Parathyroid adenoma (tissue), 2 donors: Measurements from ENCODE around the gene RALA.
"Not testable (repeated sequence)": the region's sequence is repeated elsewhere in the genome, so short reads cannot be mapped to it uniquely, and the experiment has no call there.

Source experiments
- H2AFZ ChIP-seq: fragments of 300-600 bp; sonication (generic); one replicate; pipeline ENCODE4 v1.7.0; 2017; ENCODE audit warnings: antibody characterized with exemption, mild to moderate bottlenecking
- H3K27ac ChIP-seq: fragments of 300-600 bp; sonication (generic); one replicate; pipeline ENCODE4 v1.7.0; 2017
- H3K27me3 ChIP-seq: fragments of 300-600 bp; sonication (generic); one replicate; pipeline ENCODE4 v1.7.0; 2017; ENCODE audit warnings: low read length; ENCODE audit not compliant: control insufficient read depth, insufficient read depth
- H3K36me3 ChIP-seq: fragments of 300-600 bp; sonication (generic); one replicate; pipeline ENCODE4 v1.7.0; 2017; ENCODE audit warnings: low read length; ENCODE audit not compliant: control insufficient read depth, insufficient read depth
- H3K4me1 ChIP-seq: fragments of 300-600 bp; sonication (generic); one replicate; pipeline ENCODE4 v1.7.0; 2017; ENCODE audit warnings: control low read depth
- H3K4me2 ChIP-seq: fragments of 300-600 bp; sonication (generic); one replicate; pipeline ENCODE4 v1.7.0; 2017; ENCODE audit warnings: low read length
- H3K4me3 ChIP-seq: fragments of 300-600 bp; sonication (generic); one replicate; pipeline ENCODE4 v1.7.0; 2017; ENCODE audit warnings: low read depth, low read length
- H3K79me2 ChIP-seq: fragments of 300-600 bp; sonication (generic); one replicate; pipeline ENCODE4 v1.7.0; 2017; ENCODE audit warnings: control low read depth
- H3K9ac ChIP-seq: fragments of 300-600 bp; sonication (generic); one replicate; pipeline ENCODE4 v1.7.0; 2017; ENCODE audit warnings: mild to moderate bottlenecking
- H3K9me3 ChIP-seq: fragments of 300-600 bp; sonication (generic); one replicate; pipeline ENCODE4 v1.7.0; 2017; ENCODE audit warnings: low read length; ENCODE audit not compliant: control insufficient read depth
- TF ChIP-seq, protein P1 (sequence below): fragments of 300-600 bp; sonication (generic); IDR thresholded peaks from one replicate; pipeline ENCODE4 v1.7.0; 2017; ENCODE audit warnings: antibody characterized with exemption, mild to moderate bottlenecking
- donor health status: primary hyperparathyroidism.

The RALA gene

DNA sequence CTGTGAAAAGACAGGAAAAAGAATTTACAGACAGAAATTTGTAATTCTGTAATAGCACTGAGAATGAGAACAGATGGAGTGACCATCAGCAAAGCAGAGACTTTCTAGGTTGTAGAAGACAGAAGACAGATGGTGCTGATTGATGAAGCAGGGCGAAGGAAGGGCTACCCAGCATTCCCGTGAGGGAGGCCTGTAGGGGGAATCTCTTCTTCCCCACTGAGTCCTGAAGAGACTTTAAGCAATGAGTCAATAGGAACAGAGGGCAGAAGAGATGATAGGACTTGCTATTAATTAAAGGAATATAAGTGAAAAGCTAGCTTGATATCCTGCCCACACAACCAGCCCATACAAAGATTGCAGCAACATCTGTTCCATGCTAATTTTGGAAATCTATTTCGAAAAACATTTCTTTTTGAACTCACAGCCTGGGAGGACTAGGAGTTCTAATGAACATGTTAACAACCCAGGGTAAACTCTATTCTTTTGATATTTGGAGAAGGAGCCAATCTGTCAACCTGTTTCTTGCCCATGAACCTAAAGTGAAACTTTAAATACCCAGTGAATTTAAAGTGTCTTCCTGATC is 44.1 kb downstream of the RALA start:
- Histone ChIP-seq H3K4me1 (no peaks in the 10 kb centered on the region), H3K9ac (no peak overlapping the region), H3K4me2 (no peak overlapping the region), H3K27ac (no peak overlapping the region), H3K79me2 (peaks cover 6% of the 10 kb centered on the region), H3K36me3 (no peaks in the 10 kb centered on the region), H3K4me3 (no peak overlapping the region), H2AFZ (no peak overlapping the region), H3K27me3 (no peaks in the 10 kb centered on the region), H3K9me3 (no peaks in the 10 kb centered on the region)
- TF ChIP-seq, protein P1, sequence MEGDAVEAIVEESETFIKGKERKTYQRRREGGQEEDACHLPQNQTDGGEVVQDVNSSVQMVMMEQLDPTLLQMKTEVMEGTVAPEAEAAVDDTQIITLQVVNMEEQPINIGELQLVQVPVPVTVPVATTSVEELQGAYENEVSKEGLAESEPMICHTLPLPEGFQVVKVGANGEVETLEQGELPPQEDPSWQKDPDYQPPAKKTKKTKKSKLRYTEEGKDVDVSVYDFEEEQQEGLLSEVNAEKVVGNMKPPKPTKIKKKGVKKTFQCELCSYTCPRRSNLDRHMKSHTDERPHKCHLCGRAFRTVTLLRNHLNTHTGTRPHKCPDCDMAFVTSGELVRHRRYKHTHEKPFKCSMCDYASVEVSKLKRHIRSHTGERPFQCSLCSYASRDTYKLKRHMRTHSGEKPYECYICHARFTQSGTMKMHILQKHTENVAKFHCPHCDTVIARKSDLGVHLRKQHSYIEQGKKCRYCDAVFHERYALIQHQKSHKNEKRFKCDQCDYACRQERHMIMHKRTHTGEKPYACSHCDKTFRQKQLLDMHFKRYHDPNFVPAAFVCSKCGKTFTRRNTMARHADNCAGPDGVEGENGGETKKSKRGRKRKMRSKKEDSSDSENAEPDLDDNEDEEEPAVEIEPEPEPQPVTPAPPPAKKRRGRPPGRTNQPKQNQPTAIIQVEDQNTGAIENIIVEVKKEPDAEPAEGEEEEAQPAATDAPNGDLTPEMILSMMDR = no peak

DNA sequence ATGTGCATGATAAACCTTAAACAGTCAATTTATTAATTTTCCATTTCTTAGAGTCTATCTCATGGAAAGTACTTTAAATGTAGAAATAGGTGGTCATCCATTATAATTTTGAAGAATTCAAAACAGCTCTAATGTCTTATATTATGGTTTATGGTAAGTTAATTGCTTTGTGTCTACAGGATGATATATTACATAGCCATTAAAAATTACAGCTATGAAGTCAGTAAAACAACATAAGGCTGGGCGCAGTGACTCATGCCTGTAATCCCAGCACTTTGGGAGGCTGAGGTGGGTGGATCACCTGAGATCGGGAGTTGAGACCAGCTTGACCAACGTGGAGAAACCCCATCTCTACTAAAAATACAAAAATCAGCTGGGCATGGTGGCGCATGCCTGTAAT is 44.9 kb downstream of the RALA start:
- not testable (repeated sequence) for H3K27me3 ChIP-seq, H3K9me3 ChIP-seq, H3K4me3 ChIP-seq, H2AFZ ChIP-seq, H3K4me1 ChIP-seq, H3K27ac ChIP-seq, H3K4me2 ChIP-seq, H3K9ac ChIP-seq, H3K79me2 ChIP-seq, H3K36me3 ChIP-seq

DNA sequence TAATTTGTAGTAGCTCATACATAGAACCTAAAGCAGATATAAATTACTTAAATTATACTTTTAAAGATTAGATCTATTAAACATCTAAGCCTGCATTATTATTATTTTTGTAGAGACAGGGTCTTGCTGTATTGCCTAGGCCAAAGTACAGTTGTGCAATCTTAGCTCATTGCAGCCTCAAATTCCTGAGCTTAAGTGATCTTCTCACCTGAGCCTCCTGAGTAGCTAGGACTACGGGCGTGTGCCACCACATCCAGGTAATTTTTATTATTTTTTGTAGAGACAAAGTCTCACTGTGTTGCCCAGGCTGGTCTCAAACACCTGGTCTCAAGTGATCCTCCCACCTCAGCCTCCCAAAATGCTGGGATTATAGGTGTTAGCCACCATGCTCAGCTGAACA is 46.7 kb downstream of the RALA start:
- Histone ChIP-seq H3K27ac (no peak overlapping the region), H3K4me1 (no peaks in the 10 kb centered on the region), H3K4me3 (no peak overlapping the region), H3K36me3 (no peaks in the 10 kb centered on the region), H3K79me2 (peaks cover 2% of the 10 kb centered on the region), H3K9me3 (no peaks in the 10 kb centered on the region), H3K4me2 (no peak overlapping the region), H3K9ac (no peak overlapping the region), H2AFZ (no peak overlapping the region), H3K27me3 (no peaks in the 10 kb centered on the region)
- TF ChIP-seq, protein P1 = no peak

DNA sequence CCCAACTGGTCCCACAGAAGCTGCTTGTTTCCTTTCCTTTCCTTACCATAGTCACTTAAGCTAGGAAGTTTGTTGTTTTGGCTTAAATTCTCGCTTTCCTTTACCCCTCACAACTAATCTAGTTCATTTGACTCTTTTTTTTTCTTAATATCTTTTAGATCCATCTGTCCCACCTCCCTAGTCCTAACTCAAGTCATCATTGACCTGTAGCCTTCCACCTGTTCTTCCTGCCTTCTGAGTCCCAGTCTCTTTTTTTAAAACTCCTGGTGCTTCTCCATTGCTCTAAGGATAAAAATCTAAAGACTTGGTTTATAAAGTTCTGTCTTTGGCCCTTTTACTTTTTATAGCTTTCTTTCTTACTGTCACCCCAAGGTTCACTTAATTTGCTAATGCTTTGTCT is 47.6 kb downstream of the RALA start:
- no peak overlapping the region for H3K27ac ChIP-seq
- H3K36me3 ChIP-seq = no peaks in the 10 kb centered on the region
- H3K9me3 ChIP-seq = no peaks in the 10 kb centered on the region
- no peak overlapping the region for H3K4me3 ChIP-seq
- H3K79me2 ChIP-seq = peaks cover 5% of the 10 kb centered on the region
- no peak overlapping the region for H3K9ac ChIP-seq
- TF ChIP-seq, protein P1 = no peak
- no peaks in the 10 kb centered on the region for H3K27me3 ChIP-seq
- H2AFZ ChIP-seq = no peak overlapping the region
- no peak overlapping the region for H3K4me2 ChIP-seq
- no peaks in the 10 kb centered on the region for H3K4me1 ChIP-seq

DNA sequence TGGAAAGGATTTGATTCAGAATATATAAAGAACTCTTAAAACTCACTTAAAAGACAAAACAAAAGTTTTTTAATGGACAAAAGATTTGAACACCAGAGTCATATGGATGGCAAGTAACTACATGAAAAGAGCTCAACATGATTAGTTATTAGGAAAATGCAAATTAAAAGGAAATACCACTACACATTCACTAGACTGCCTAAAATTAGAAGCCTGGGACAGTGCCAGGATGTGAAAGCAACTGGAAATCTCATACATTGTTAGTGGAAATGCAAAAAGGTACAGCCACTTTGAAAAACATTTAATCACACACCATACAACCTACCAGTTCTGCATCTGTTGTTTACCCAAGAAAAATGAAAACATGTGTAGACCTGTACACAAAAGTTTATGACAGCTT is 48.8 kb downstream of the RALA start:
- Histone ChIP-seq H3K4me1 (no peaks in the 10 kb centered on the region), H3K9me3 (no peaks in the 10 kb centered on the region), H2AFZ (no peak overlapping the region), H3K27me3 (no peaks in the 10 kb centered on the region), H3K4me2 (no peak overlapping the region), H3K4me3 (no peak overlapping the region), H3K9ac (no peak overlapping the region), H3K36me3 (no peaks in the 10 kb centered on the region), H3K27ac (no peak overlapping the region), H3K79me2 (peaks cover 14% of the 10 kb centered on the region)
- TF ChIP-seq, protein P1 = no peak
